ENCODE measurements around the gene OR10H1.
"Not testable (repeated sequence)": the region's sequence is repeated elsewhere in the genome, so short reads cannot be mapped to it uniquely, and the experiment has no call there.

The OR10H1 gene

GRCh38 chr19:15828611-15829305 is 13.3 kb upstream of the OR10H1 start:
- not testable (repeated sequence) for DNase-seq (ENCODE audit: low read depth, low spot score)

- DNase-seq (ENCODE audit: low read depth, low spot score) = no peak
Observed at GRCh38 chr19:15828121-15828610, 12.7 kb upstream of the OR10H1 start.

- no peak for DNase-seq (ENCODE audit: low read depth, low spot score)
Observed at GRCh38 chr19:15825753-15826152, 10.3 kb upstream of the OR10H1 start.

- no peak for DNase-seq (ENCODE audit: low read depth, low spot score)
Observed at GRCh38 chr19:15820646-15821045, 5.2 kb upstream of the OR10H1 start.

- no peak for DNase-seq (ENCODE audit: low read depth, low spot score)
Observed at GRCh38 chr19:15813916-15814315, 1.5 kb downstream of the OR10H1 start.

- no peak for DNase-seq (ENCODE audit: low read depth, low spot score)
Observed at GRCh38 chr19:15812060-15812722, 3.3 kb downstream of the OR10H1 start.

GRCh38 chr19:15811476-15811875 is 4.0 kb downstream of the OR10H1 start:
- DNase-seq (ENCODE audit: low read depth, low spot score) = no peak

GRCh38 chr19:15810335-15810734 is 5.1 kb downstream of the OR10H1 start:
- no peak for DNase-seq (ENCODE audit: low read depth, low spot score)

- DNase-seq (ENCODE audit: low read depth, low spot score) = not testable (repeated sequence)
Observed at GRCh38 chr19:15794279-15794678, 21.2 kb downstream of the OR10H1 start.

- no peak for DNase-seq (ENCODE audit: low read depth, low spot score)
Observed at GRCh38 chr19:15790096-15790495, 25.4 kb downstream of the OR10H1 start.

- no peak for DNase-seq (ENCODE audit: low read depth, low spot score)
Observed at GRCh38 chr19:15788594-15789270, 26.7 kb downstream of the OR10H1 start.

GRCh38 chr19:15787611-15788155 is 27.8 kb downstream of the OR10H1 start, which contains the start of gene OR10H5:
TSS of gene OR10H5 (plus strand) at chr19:15787661. CDS start at chr19:15794049, 6,388 bp downstream.
- no peak for DNase-seq (ENCODE audit: low read depth, low spot score)

- DNase-seq (ENCODE audit: low read depth, low spot score) = not testable (repeated sequence)
Observed at GRCh38 chr19:15782896-15783295, 32.6 kb downstream of the OR10H1 start.

GRCh38 chr19:15782211-15782610 is 33.3 kb downstream of the OR10H1 start:
- no peak for DNase-seq (ENCODE audit: low read depth, low spot score)

- DNase-seq (ENCODE audit: low read depth, low spot score) = no peak
Observed at GRCh38 chr19:15781661-15782060, 33.8 kb downstream of the OR10H1 start.

GRCh38 chr19:15780610-15781418 is 34.6 kb downstream of the OR10H1 start:
- DNase-seq (ENCODE audit: low read depth, low spot score) = no peak

- peak; percentile 32 for DNase-seq (ENCODE audit: low read depth, low spot score)
Observed at GRCh38 chr19:15779756-15780476, 35.5 kb downstream of the OR10H1 start.

- no peak for DNase-seq (ENCODE audit: low read depth, low spot score)
Observed at GRCh38 chr19:15776991-15777970, 38.2 kb downstream of the OR10H1 start.

- DNase-seq (ENCODE audit: low read depth, low spot score) = no peak
Observed at GRCh38 chr19:15776264-15776663, 39.2 kb downstream of the OR10H1 start.

Data from astrocyte of the hippocampus (primary cell).